ENCODE data around the gene UNC5CL. TPM values are rescaled to one million over a fixed set of nuclear protein-coding genes. Genes with fewer than 3 reads are reported as not detected.
A peak's percentile ranks its signal among the peaks of the same experiment; 100 is the strongest.

The UNC5CL gene
- total and polyA plus RNA-seq, 2 of the 8 experiments (the other 6 are each of a cell fraction or from before 2014, with no cell fraction given) = 1.3 to 1.7 TPM

DNA sequence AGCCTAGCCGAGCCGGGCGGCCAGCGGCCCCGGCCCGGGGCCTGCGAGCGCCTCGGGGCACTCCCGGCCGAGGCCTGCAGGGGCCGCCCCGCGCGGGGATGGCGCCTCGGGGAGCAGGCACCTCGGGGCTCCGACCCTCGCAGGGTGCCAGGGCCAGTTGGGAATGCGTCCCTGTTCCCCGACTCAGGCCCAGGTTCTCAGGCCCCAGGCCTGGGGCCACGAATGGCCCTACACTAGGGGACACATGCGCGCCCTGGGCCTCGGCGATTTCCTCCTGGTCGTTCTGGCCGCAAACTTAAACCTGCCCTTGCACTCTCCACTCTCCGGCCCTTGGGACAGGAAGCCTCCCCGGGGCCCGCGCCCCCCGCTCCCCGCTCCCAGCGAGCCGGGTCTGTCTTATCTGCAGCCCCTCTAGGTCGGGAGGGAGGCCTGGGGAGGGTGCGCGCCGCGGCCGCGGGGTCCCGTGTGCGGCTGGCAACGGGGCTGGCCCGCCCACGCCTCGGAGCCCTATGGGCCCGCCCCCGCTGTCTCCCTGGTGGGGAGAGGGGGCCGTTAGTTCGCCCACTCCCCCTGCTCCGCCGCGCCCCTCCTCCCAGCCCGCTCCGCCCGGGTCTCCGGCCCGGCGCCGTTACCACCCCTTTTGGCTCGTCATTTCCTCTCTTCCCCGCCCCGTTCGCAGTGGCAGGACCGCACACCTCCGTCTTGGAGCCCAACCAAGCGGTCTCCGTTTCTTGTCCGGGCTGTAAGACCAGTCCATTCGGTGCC lies 34.4 kb upstream of the UNC5CL start (continued):
- TF ChIP-seq, protein P1, sequence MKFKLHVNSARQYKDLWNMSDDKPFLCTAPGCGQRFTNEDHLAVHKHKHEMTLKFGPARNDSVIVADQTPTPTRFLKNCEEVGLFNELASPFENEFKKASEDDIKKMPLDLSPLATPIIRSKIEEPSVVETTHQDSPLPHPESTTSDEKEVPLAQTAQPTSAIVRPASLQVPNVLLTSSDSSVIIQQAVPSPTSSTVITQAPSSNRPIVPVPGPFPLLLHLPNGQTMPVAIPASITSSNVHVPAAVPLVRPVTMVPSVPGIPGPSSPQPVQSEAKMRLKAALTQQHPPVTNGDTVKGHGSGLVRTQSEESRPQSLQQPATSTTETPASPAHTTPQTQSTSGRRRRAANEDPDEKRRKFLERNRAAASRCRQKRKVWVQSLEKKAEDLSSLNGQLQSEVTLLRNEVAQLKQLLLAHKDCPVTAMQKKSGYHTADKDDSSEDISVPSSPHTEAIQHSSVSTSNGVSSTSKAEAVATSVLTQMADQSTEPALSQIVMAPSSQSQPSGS (IDR thresholded peaks at IDR 0.05; ENCODE audit: low read length) = no peak
- TF ChIP-seq RNF2 (IDR thresholded peaks at IDR 0.05; ENCODE audit: borderline replicate concordance, low read depth, low read length, missing control alignments, poor library complexity, severe bottlenecking) (no peak), NANOG (IDR thresholded peaks at IDR 0.05; ENCODE audit: insufficient read depth, low read depth, low read length, poor library complexity, severe bottlenecking) (no peak), CREB1 (IDR thresholded peaks at IDR 0.05) (peak; percentile 65), GTF2F1 (IDR thresholded peaks at IDR 0.05; ENCODE audit: borderline replicate concordance, low read depth, low read length) (no peak), SP2 (IDR thresholded peaks at IDR 0.05; ENCODE audit: low read length) (no peak), CBX5 (IDR thresholded peaks at IDR 0.05; ENCODE audit: low read depth, low read length) (no peak), KDM5A (IDR thresholded peaks at IDR 0.05; ENCODE audit: low read length) (0 out of 2 replicates have a peak, but pooled peaks have one; percentile 23), SIN3A (conservative IDR thresholded peaks at IDR 0.05 in 1 of 2, IDR thresholded peaks at IDR 0.05 in 1 of 2; ENCODE audit: low read depth in 1 of 2, low read length in 2 of 2) (0 out of 4 replicates have a peak, but pooled peaks have one; percentile 8 to 31), SIX5 (IDR thresholded peaks at IDR 0.05; ENCODE audit: low read depth, low read length) (no peak), TBP (IDR thresholded peaks at IDR 0.05; ENCODE audit: low read depth, low read length) (0 out of 2 replicates have a peak, but pooled peaks have one; percentile 42), JUND (IDR thresholded peaks at IDR 0.05; ENCODE audit: low read length) (no peak)
- TF ChIP-seq, protein P2, sequence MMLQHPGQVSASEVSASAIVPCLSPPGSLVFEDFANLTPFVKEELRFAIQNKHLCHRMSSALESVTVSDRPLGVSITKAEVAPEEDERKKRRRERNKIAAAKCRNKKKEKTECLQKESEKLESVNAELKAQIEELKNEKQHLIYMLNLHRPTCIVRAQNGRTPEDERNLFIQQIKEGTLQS (IDR thresholded peaks at IDR 0.05; ENCODE audit: insufficient read depth, low read depth, low read length) = no peak

All from H1 (cell line).